ENCODE results near the gene CAMKMT.

CAMKMT gene

GRCh38 chr2:44779793-44780192 lies 418.0 kb downstream of the CAMKMT start:
- Histone ChIP-seq H3K27ac (ENCODE audit: low read length) (no peak overlapping the region), H3K27me3 (replicated peaks; ENCODE audit: insufficient read depth, low read length) (no peaks in the 10 kb centered on the region), H3K9me2 (replicated peaks; ENCODE audit: insufficient read depth, low read length) (no peaks in the 10 kb centered on the region)

GRCh38 chr2:44780406-44780805 lies 418.7 kb downstream of the CAMKMT start:
- H3K9ac ChIP-seq (ENCODE audit: low read length): no peak overlapping the region
- no peak overlapping the region for H2AFZ ChIP-seq (ENCODE audit: low read length)
- TF ChIP-seq CTCF (IDR thresholded peaks at IDR 0.05; ENCODE audit: low read length): no peak
- TF ChIP-seq EZH2 (optimal IDR thresholded peaks at IDR 0.05; ENCODE audit: low read depth, low read length): no peak
- no peak for TF ChIP-seq EZH2phosphoT487 (IDR thresholded peaks at IDR 0.05; ENCODE audit: low read length)
- H3F3A ChIP-seq (ENCODE audit: insufficient read depth, low read length): no peaks in the 10 kb centered on the region
- H3K36me3 ChIP-seq (replicated peaks; ENCODE audit: insufficient read depth, low read length): no peaks in the 10 kb centered on the region
- H3K4me2 ChIP-seq (ENCODE audit: low read depth, low read length): no peak overlapping the region
- H4K20me1 ChIP-seq (ENCODE audit: insufficient read depth, low read length): no peaks in the 10 kb centered on the region
- H3K27ac ChIP-seq (ENCODE audit: low read length): no peak overlapping the region
- no peaks in the 10 kb centered on the region for H3K27me3 ChIP-seq (replicated peaks; ENCODE audit: insufficient read depth, low read length)
- H3K4me1 ChIP-seq (ENCODE audit: low read length): peaks cover 5% of the 10 kb centered on the region; the same call in 1 of the 2 replicates
- H3K9me2 ChIP-seq (replicated peaks; ENCODE audit: insufficient read depth, low read length): no peaks in the 10 kb centered on the region
- no peaks in the 10 kb centered on the region for H3K79me2 ChIP-seq (ENCODE audit: low read length)
- no peaks in the 10 kb centered on the region for H3K9me3 ChIP-seq (replicated peaks; ENCODE audit: insufficient read depth, low read length)
- DNase-seq: no peak
- no peak overlapping the region for H3K4me3 ChIP-seq (ENCODE audit: low read length)

More at GRCh38 chr2:44779793-44780192, 418.0 kb downstream of the CAMKMT start:
- TF ChIP-seq EZH2 (optimal IDR thresholded peaks at IDR 0.05; ENCODE audit: low read depth, low read length) (no peak), CTCF (IDR thresholded peaks at IDR 0.05; ENCODE audit: low read length) (no peak), EZH2phosphoT487 (IDR thresholded peaks at IDR 0.05; ENCODE audit: low read length) (no peak)
- Histone ChIP-seq H2AFZ (ENCODE audit: low read length) (no peak overlapping the region), H3K9me3 (replicated peaks; ENCODE audit: insufficient read depth, low read length) (no peaks in the 10 kb centered on the region), H3K4me3 (ENCODE audit: low read length) (no peak overlapping the region), H3K9ac (ENCODE audit: low read length) (no peak overlapping the region), H3K4me2 (ENCODE audit: low read depth, low read length) (no peak overlapping the region), H3K4me1 (ENCODE audit: low read length) (peaks cover 5% of the 10 kb centered on the region; the same call in 1 of the 2 replicates), H3K79me2 (ENCODE audit: low read length) (no peaks in the 10 kb centered on the region), H3K36me3 (replicated peaks; ENCODE audit: insufficient read depth, low read length) (no peaks in the 10 kb centered on the region), H3F3A (ENCODE audit: insufficient read depth, low read length) (no peaks in the 10 kb centered on the region), H4K20me1 (ENCODE audit: insufficient read depth, low read length) (no peaks in the 10 kb centered on the region)
- DNase-seq: no peak

- Histone ChIP-seq H2AFZ (ENCODE audit: low read length) (no peak overlapping the region), H3K4me3 (ENCODE audit: low read length) (no peak overlapping the region), H3K79me2 (ENCODE audit: low read length) (no peaks in the 10 kb centered on the region), H3K9me2 (replicated peaks; ENCODE audit: insufficient read depth, low read length) (no peaks in the 10 kb centered on the region), H3K9ac (ENCODE audit: low read length) (no peak overlapping the region), H3K9me3 (replicated peaks; ENCODE audit: insufficient read depth, low read length) (no peaks in the 10 kb centered on the region), H3F3A (ENCODE audit: insufficient read depth, low read length) (no peaks in the 10 kb centered on the region), H3K4me1 (ENCODE audit: low read length) (no peaks in the 10 kb centered on the region), H3K27me3 (replicated peaks; ENCODE audit: insufficient read depth, low read length) (no peaks in the 10 kb centered on the region), H3K4me2 (ENCODE audit: low read depth, low read length) (no peak overlapping the region), H4K20me1 (ENCODE audit: insufficient read depth, low read length) (no peaks in the 10 kb centered on the region), H3K36me3 (replicated peaks; ENCODE audit: insufficient read depth, low read length) (no peaks in the 10 kb centered on the region), H3K27ac (ENCODE audit: low read length) (no peak overlapping the region)
- no peak for DNase-seq
- no peak for TF ChIP-seq CTCF (IDR thresholded peaks at IDR 0.05; ENCODE audit: low read length)
- TF ChIP-seq EZH2 (optimal IDR thresholded peaks at IDR 0.05; ENCODE audit: low read depth, low read length): no peak
- no peak for TF ChIP-seq EZH2phosphoT487 (IDR thresholded peaks at IDR 0.05; ENCODE audit: low read length)
These were observed 423.7 kb downstream of the CAMKMT start for GRCh38 chr2:44785433-44785832.
